HepG2 (cell line): ENCODE measurements around the gene SPTBN4. TPM values are rescaled to one million over a fixed set of nuclear protein-coding genes. Genes with fewer than 3 reads are reported as not detected.
A peak's percentile ranks its signal among the peaks of the same experiment; 100 is the strongest.

ENCODE experiments used
- ASH2L ChIP-seq: fragments of 300-600, 200-600 bp; sonication (generic); IDR thresholded peaks from 2 replicates; pipeline ENCODE4 v1.7.0; 2017; ENCODE audit warnings: low read depth, mild to moderate bottlenecking, moderate library complexity, mixed read lengths, low read length; ENCODE audit not compliant: insufficient read length
- CEBPB ChIP-seq: IDR thresholded peaks from 2 replicates; pipeline ENCODE4 v1.6.1; 2011; ENCODE audit warnings: low read depth, low read length, improper control_type of control experiment, borderline replicate concordance
- HDAC1 ChIP-seq: sonication (generic); formaldehyde crosslinking; IDR thresholded peaks from 2 replicates; pipeline ENCODE4 v1.5.1; 2020; ENCODE audit warnings: mild to moderate bottlenecking, missing genetic modification reagents
- MAFK ChIP-seq, 2 experiments: IDR thresholded peaks in 1 of 2; conservative IDR thresholded peaks in 1 of 2; 2 replicates each; pipeline ENCODE4 v1.6.1; 2011; ENCODE audit warnings: improper control_type of control experiment in 2 of 2, low read length in 2 of 2
- MYNN ChIP-seq: sonication (generic); formaldehyde crosslinking; IDR thresholded peaks from 2 replicates; pipeline ENCODE4 v1.4.0; 2020; ENCODE audit warnings: mild to moderate bottlenecking, low read depth, missing genetic modification reagents
- NFKB2 ChIP-seq: sonication (generic); formaldehyde crosslinking; IDR thresholded peaks from 2 replicates; pipeline ENCODE4 v1.4.0; 2020; ENCODE audit warnings: missing genetic modification reagents, borderline replicate concordance
- SKI ChIP-seq: fragments of 450-650 bp; IDR thresholded peaks from one replicate; pipeline ENCODE4 v1.6.1; 2018; ENCODE audit warnings: mild to moderate bottlenecking; ENCODE audit not compliant: partially characterized antibody
- TOE1 ChIP-seq: sonication (generic); formaldehyde crosslinking; IDR thresholded peaks from 2 replicates; pipeline ENCODE4 v1.4.0; 2020; ENCODE audit warnings: mild to moderate bottlenecking, missing genetic modification reagents
- TRIM24 ChIP-seq: sonication (generic); formaldehyde crosslinking; IDR thresholded peaks from 2 replicates; pipeline ENCODE4 v1.8.0; 2022; ENCODE audit warnings: mild to moderate bottlenecking, missing genetic modification reagents
- XRCC5 ChIP-seq: fragments of 200-400 bp; formaldehyde crosslinking; optimal IDR thresholded peaks from 2 replicates; pipeline ENCODE3; 2017; ENCODE audit warnings: mild to moderate bottlenecking, low read length
- YEATS4 ChIP-seq: sonication (generic); formaldehyde crosslinking; IDR thresholded peaks from 2 replicates; pipeline ENCODE4 v1.4.0; 2020; ENCODE audit warnings: missing genetic modification reagents, borderline replicate concordance
- ZNF124 ChIP-seq: sonication (generic); formaldehyde crosslinking; IDR thresholded peaks from 2 replicates; pipeline ENCODE4 v1.4.0; 2020; ENCODE audit warnings: missing genetic modification reagents
- ZNF17 ChIP-seq: sonication (generic); formaldehyde crosslinking; IDR thresholded peaks from 2 replicates; pipeline ENCODE4 v1.5.0; 2020; ENCODE audit warnings: mild to moderate bottlenecking, missing genetic modification reagents
- ZNF225 ChIP-seq: sonication (generic); formaldehyde crosslinking; IDR thresholded peaks from 2 replicates; pipeline ENCODE4 v1.4.0; 2020; ENCODE audit warnings: mild to moderate bottlenecking, missing genetic modification reagents
- ZNF326 ChIP-seq: sonication (generic); formaldehyde crosslinking; IDR thresholded peaks from 2 replicates; pipeline ENCODE4 v1.4.0; 2020; ENCODE audit warnings: missing genetic modification reagents, borderline replicate concordance
- ZNF382 ChIP-seq: sonication (generic); formaldehyde crosslinking; IDR thresholded peaks from 2 replicates; pipeline ENCODE4 v1.5.0; 2020; ENCODE audit warnings: missing genetic modification reagents, mild to moderate bottlenecking, borderline replicate concordance
- ZNF615 ChIP-seq: sonication (generic); formaldehyde crosslinking; IDR thresholded peaks from 2 replicates; pipeline ENCODE4 v1.5.0; 2020; ENCODE audit warnings: mild to moderate bottlenecking, missing genetic modification reagents, borderline replicate concordance
- ZNF644 ChIP-seq: IDR thresholded peaks from 2 replicates; pipeline ENCODE4 v1.6.1; 2016; ENCODE audit warnings: low read depth
- polyA plus RNA-seq, 8 experiments: library from polyadenylated mRNA; depleted of rRNA in 3 of 8; stranded (reverse) in 7 of 8; unstranded in 1 of 8; fragments of >200 nt; fragmentation: Illumina TruSeq in 4 of 8; extraction: Trizol in 4 of 8; gene quantifications; 2 replicates each; pipeline versions ENCODE4 v1.2.1 to v1.2.3, GENCODE V29; 2011 to 2016; ENCODE audit warnings: low read depth in 4 of 8, missing spikeins in 1 of 8, mixed read lengths in 1 of 8; ENCODE audit not compliant: insufficient read depth in 1 of 8
- total RNA-seq, 5 experiments: library from RNA; depleted of rRNA; stranded (reverse); fragments of >200 nt; fragmentation: Illumina TruSeq; extraction: Trizol; gene quantifications; 2 replicates each; pipeline ENCODE4 v1.2.3, GENCODE V29; 2016; ENCODE audit warnings: low read depth in 1 of 5
- TF ChIP-seq, protein P1 (sequence below): sonication (generic); formaldehyde crosslinking; IDR thresholded peaks from 2 replicates; pipeline ENCODE4 v1.4.0; 2020; ENCODE audit warnings: missing genetic modification reagents
- TF ChIP-seq, protein P2 (sequence below): sonication (generic); IDR thresholded peaks from 2 replicates; pipeline ENCODE4 v1.6.1; 2016; ENCODE audit warnings: low read depth, borderline replicate concordance
- TF ChIP-seq, protein P3 (sequence below): sonication (generic); formaldehyde crosslinking; IDR thresholded peaks from 2 replicates; pipeline ENCODE4 v1.8.0; 2022; ENCODE audit warnings: low read depth, missing genetic modification reagents
- TF ChIP-seq, protein P4 (sequence below), 2 experiments: sonication (generic) in 1 of 2; formaldehyde crosslinking in 1 of 2; IDR thresholded peaks; 2 replicates each; pipeline versions ENCODE4 v1.5.1 to v1.6.1; 2011 to 2020; ENCODE audit warnings: borderline replicate concordance in 1 of 2, low read depth in 1 of 2, low read length in 1 of 2, mild to moderate bottlenecking in 1 of 2, missing genetic modification reagents in 1 of 2, moderate library complexity in 1 of 2
- TF ChIP-seq, protein P5 (sequence below): sonication (generic); formaldehyde crosslinking; IDR thresholded peaks from 2 replicates; pipeline ENCODE4 v1.8.0; 2022; ENCODE audit warnings: missing genetic modification reagents, low read depth, mild to moderate bottlenecking, borderline replicate concordance

Gene SPTBN4
- total and polyA plus RNA-seq, 2 of the 13 experiments (the other 11 are each of a cell fraction or from before 2014, with no cell fraction given): 0.11 TPM

DNA sequence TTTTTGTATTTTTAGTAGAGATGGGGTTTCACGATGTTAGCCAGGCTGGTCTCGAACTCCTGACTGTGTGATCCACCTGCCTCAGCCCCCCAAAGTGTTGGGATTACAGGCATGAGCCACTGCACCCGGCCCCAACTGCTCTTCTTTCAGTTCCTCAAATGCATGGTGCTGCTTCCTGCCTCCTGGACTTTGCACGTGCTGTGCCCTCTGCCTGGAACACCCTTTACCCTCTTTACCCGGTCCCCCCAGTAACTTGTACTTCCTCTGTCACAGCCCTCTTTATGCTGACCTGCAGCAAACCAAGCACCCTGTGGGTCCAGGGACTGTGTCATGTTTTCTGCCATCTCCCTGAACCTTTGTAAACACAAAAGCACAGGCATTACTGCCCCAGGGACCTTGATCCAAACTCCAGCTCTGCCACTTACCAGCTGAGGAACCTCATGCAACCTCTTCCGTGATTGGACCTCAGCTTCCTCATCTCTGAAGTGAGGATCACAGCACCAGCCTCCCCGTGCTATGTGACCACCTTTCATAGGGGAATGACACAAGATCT, 5.1 kb upstream of the SPTBN4 start (continued):
- TF ChIP-seq, protein P1, sequence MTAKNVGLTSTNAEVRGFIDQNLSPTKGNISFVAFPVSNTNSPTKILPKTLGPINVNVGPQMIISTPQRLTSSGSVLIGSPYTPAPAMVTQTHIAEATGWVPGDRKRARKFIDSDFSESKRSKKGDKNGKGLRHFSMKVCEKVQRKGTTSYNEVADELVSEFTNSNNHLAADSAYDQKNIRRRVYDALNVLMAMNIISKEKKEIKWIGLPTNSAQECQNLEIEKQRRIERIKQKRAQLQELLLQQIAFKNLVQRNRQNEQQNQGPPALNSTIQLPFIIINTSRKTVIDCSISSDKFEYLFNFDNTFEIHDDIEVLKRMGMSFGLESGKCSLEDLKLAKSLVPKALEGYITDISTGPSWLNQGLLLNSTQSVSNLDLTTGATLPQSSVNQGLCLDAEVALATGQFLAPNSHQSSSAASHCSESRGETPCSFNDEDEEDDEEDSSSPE (CRISPR knock-in tag): peak; percentile 36; the same call in 1 of the 2 replicates
- TF ChIP-seq MAFK (conservative IDR thresholded peaks at IDR 0.05 in 1 of 2, IDR thresholded peaks at IDR 0.05 in 1 of 2; ENCODE audit: low read length in 2 of 2): peak; percentile 20 to 45; a peak in 2 of 4 replicates
- no peak for TF ChIP-seq ZNF124 (CRISPR knock-in tag)
- TF ChIP-seq YEATS4 (CRISPR knock-in tag): no peak
- TF ChIP-seq CEBPB: no peak
- peak; percentile 57; the same call in 1 of the 2 replicates for TF ChIP-seq HDAC1
- TF ChIP-seq, protein P2, sequence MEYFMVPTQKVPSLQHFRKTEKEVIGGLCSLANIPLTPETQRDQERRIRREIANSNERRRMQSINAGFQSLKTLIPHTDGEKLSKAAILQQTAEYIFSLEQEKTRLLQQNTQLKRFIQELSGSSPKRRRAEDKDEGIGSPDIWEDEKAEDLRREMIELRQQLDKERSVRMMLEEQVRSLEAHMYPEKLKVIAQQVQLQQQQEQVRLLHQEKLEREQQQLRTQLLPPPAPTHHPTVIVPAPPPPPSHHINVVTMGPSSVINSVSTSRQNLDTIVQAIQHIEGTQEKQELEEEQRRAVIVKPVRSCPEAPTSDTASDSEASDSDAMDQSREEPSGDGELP: peak; percentile 83
- no peak for TF ChIP-seq ZNF644 (CRISPR knock-in tag)
- no peak for TF ChIP-seq XRCC5
- no peak for TF ChIP-seq NFKB2 (CRISPR knock-in tag)
- TF ChIP-seq ZNF17 (CRISPR knock-in tag): no peak
- TF ChIP-seq, protein P3, sequence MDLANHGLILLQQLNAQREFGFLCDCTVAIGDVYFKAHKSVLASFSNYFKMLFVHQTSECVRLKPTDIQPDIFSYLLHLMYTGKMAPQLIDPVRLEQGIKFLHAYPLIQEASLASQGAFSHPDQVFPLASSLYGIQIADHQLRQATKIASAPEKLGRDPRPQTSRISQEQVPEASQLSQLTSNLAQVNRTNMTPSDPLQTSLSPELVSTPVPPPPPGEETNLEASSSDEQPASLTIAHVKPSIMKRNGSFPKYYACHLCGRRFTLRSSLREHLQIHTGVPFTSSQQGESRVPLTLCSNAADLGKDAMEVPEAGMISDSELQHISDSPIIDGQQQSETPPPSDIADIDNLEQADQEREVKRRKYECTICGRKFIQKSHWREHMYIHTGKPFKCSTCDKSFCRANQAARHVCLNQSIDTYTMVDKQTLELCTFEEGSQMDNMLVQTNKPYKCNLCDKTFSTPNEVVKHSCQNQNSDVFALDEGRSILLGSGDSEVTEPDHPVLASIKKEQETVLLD (CRISPR knock-in tag): no peak
- no peak for TF ChIP-seq MYNN (CRISPR knock-in tag)
- no peak for TF ChIP-seq ZNF326 (CRISPR knock-in tag)
- no peak for TF ChIP-seq TOE1 (CRISPR knock-in tag)
- TF ChIP-seq ZNF382 (CRISPR knock-in tag): no peak
- TF ChIP-seq, protein P4, sequence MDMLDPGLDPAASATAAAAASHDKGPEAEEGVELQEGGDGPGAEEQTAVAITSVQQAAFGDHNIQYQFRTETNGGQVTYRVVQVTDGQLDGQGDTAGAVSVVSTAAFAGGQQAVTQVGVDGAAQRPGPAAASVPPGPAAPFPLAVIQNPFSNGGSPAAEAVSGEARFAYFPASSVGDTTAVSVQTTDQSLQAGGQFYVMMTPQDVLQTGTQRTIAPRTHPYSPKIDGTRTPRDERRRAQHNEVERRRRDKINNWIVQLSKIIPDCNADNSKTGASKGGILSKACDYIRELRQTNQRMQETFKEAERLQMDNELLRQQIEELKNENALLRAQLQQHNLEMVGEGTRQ (IDR thresholded peaks at IDR 0.05; ENCODE audit: low read depth, low read length): no peak
- TF ChIP-seq, protein P4 (CRISPR knock-in tag; IDR thresholded peaks at IDR 0.05; ENCODE audit: borderline replicate concordance): no peak
- TF ChIP-seq, protein P5, sequence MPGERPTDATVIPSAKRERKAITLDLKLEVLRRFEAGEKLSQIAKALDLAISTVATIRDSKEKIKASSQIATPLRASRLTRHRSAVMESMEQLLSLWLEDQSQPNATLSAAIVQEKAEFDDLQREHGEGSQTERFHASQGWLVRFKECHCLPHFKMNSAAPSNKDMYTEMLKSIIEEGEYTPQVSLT (CRISPR knock-in tag): no peak
- 0 out of 2 replicates have a peak, but pooled peaks have one; percentile 20 for TF ChIP-seq ZNF225
- TF ChIP-seq SKI: no peak
- TF ChIP-seq TRIM24 (CRISPR knock-in tag): no peak
- no peak for TF ChIP-seq ASH2L
- no peak for TF ChIP-seq ZNF615
